Neuronal stem cell (in vitro differentiated cells): ENCODE data around the gene TRIP13.

ENCODE experiments used
- DNase-seq: peaks from one replicate; pipeline ENCODE4 v3.0.0-alpha.2; 2013; ENCODE audit warnings: low spot score
- H2AFZ ChIP-seq: one replicate; pipeline ENCODE4 v1.6.1; 2013; ENCODE audit warnings: mild to moderate bottlenecking, low read length, inconsistent platforms
- H2AK5ac ChIP-seq: 2 replicates; pipeline ENCODE4 v1.6.1; 2013; ENCODE audit warnings: low read depth, mild to moderate bottlenecking, inconsistent platforms, low read length, moderate library complexity, mixed read lengths
- H2BK120ac ChIP-seq: 2 replicates; pipeline ENCODE4 v1.6.1; 2013; ENCODE audit warnings: low read depth, mild to moderate bottlenecking, inconsistent platforms, low read length, moderate library complexity, mixed read lengths
- H2BK12ac ChIP-seq: one replicate; pipeline ENCODE4 v1.6.1; 2013; ENCODE audit warnings: low read length, inconsistent platforms
- H2BK15ac ChIP-seq: 2 replicates; pipeline ENCODE4 v1.6.1; 2013; ENCODE audit warnings: mild to moderate bottlenecking, low read length, inconsistent platforms, mixed read lengths
- H2BK5ac ChIP-seq: one replicate; pipeline ENCODE4 v1.6.1; 2013; ENCODE audit warnings: inconsistent platforms, mild to moderate bottlenecking, low read length, moderate library complexity
- H3K14ac ChIP-seq: one replicate; pipeline ENCODE4 v1.6.1; 2013; ENCODE audit warnings: low read length, inconsistent platforms
- H3K18ac ChIP-seq: 2 replicates; pipeline ENCODE4 v1.6.1; 2013; ENCODE audit warnings: low read length, inconsistent platforms
- H3K23ac ChIP-seq: 2 replicates; pipeline ENCODE4 v1.6.1; 2013; ENCODE audit warnings: low read depth, mild to moderate bottlenecking, mixed read lengths, low read length, inconsistent platforms; ENCODE audit not compliant: poor library complexity
- H3K27ac ChIP-seq: replicated peaks from 3 replicates; pipeline ENCODE4 v1.5.1; 2013; ENCODE audit warnings: low read length, inconsistent platforms
- H3K27me3 ChIP-seq, 3 experiments: 2 replicates each; pipeline ENCODE4 v1.6.1; 2013; ENCODE audit warnings: low read length in 3 of 3, mild to moderate bottlenecking in 2 of 3, inconsistent platforms in 1 of 3, low read depth in 1 of 3, mixed read lengths in 1 of 3, moderate library complexity in 1 of 3; ENCODE audit not compliant: control insufficient read depth in 3 of 3, insufficient read depth in 3 of 3
- H3K36me3 ChIP-seq, 2 donors: replicated peaks in 1 of 2; 2 replicates each; pipeline ENCODE4 v1.6.1; 2013; ENCODE audit warnings: low read length in 2 of 2; ENCODE audit not compliant: control insufficient read depth in 2 of 2, insufficient read depth in 2 of 2
- H3K4ac ChIP-seq: 2 replicates; pipeline ENCODE4 v1.6.1; 2013; ENCODE audit warnings: inconsistent platforms, mild to moderate bottlenecking, low read length, moderate library complexity
- H3K4me1 ChIP-seq, 2 donors: 1 replicate in 1 of 2; 2 replicates in 1 of 2; pipeline ENCODE4 v1.6.1; 2013; ENCODE audit warnings: low read length in 2 of 2, low read depth in 1 of 2; ENCODE audit not compliant: control insufficient read depth in 2 of 2, insufficient read depth in 1 of 2
- H3K4me2 ChIP-seq: one replicate; pipeline ENCODE4 v1.6.1; 2013; ENCODE audit warnings: mild to moderate bottlenecking, low read length, inconsistent platforms; ENCODE audit not compliant: insufficient read depth, poor library complexity, severe bottlenecking
- H3K4me3 ChIP-seq, 2 donors: 2 replicates each; pipeline ENCODE4 v1.5.1; 2013; ENCODE audit warnings: low read length in 2 of 2, mild to moderate bottlenecking in 2 of 2, inconsistent platforms in 1 of 2, moderate library complexity in 1 of 2
- H3K79me1 ChIP-seq: one replicate; pipeline ENCODE4 v1.6.1; 2013; ENCODE audit warnings: low read depth, mild to moderate bottlenecking, inconsistent platforms, low read length, moderate library complexity
- H3K9ac ChIP-seq: one replicate; pipeline ENCODE4 v1.6.1; 2013; ENCODE audit warnings: mild to moderate bottlenecking, low read depth, low read length, inconsistent platforms; ENCODE audit not compliant: poor library complexity
- H3K9me3 ChIP-seq, 2 donors: replicated peaks in 1 of 2; 2 replicates each; pipeline versions ENCODE3 to v1.6.1; 2013; ENCODE audit warnings: low read length in 2 of 2, mild to moderate bottlenecking in 2 of 2, inconsistent platforms in 1 of 2, low read depth in 1 of 2, mixed read lengths in 1 of 2, moderate library complexity in 1 of 2; ENCODE audit not compliant: control insufficient read depth in 2 of 2, insufficient read depth in 1 of 2
- H4K8ac ChIP-seq: one replicate; pipeline ENCODE4 v1.6.1; 2013; ENCODE audit warnings: low read depth, mild to moderate bottlenecking, inconsistent platforms, low read length, moderate library complexity
- H4K91ac ChIP-seq: one replicate; pipeline ENCODE4 v1.6.1; 2013; ENCODE audit warnings: low read length, low read depth, mild to moderate bottlenecking, inconsistent platforms; ENCODE audit not compliant: poor library complexity
- WGBS, 2 donors: extraction: QIAGEN DNeasy Blood & Tissue Kit; methylation state at CpG; one replicate each; pipeline ENCODE4 v1.1.7; 2013; ENCODE audit warnings: missing lambda C conversion rate in 2 of 2, mixed read lengths in 1 of 2; ENCODE audit not compliant: insufficient read length in 2 of 2, insufficient replicate concordance in 1 of 2; ENCODE audit errors: extremely low coverage in 2 of 2; 5-methylcytosine and 5-hydroxymethylcytosine counted together

The TRIP13 gene

GRCh38 chr5:851076-851475, 41.6 kb upstream of the TRIP13 start:
- Histone ChIP-seq H3K14ac (peak overlapping the region; percentile 90), H3K36me3 (no peaks in the 10 kb centered on the region), H3K27ac (no peak overlapping the region), H2AK5ac (peak overlapping the region; percentile 87), H3K9ac (peak overlapping the region; percentile 44), H2BK5ac (peak overlapping the region; percentile 39), H3K4me1 (peaks cover 20 to 23% of the 10 kb centered on the region in 2 donors), H2BK12ac (peak overlapping the region; percentile 73), H4K8ac (no peak overlapping the region), H3K4ac (no peak overlapping the region), H3K9me3 (peaks cover 0 to 1% of the 10 kb centered on the region in 2 donors), H4K91ac (no peak overlapping the region), H3K23ac (peak overlapping the region; percentile 91), H2BK15ac (peak overlapping the region; percentile 78), H3K27me3 (no peaks in the 10 kb centered on the region), H3K79me1 (peaks cover 2% of the 10 kb centered on the region), H2BK120ac (no peak overlapping the region), H3K4me2 (no peak overlapping the region), H3K4me3 (no peak overlapping the region), H3K18ac (peak overlapping the region; percentile 59), H2AFZ (no peak overlapping the region)
- WGBS, 2 donors, result no CpG with 5 or more reads among the region's 19 CpGs
- DNase-seq, result no peak

- H2BK5ac ChIP-seq, result no peak overlapping the region
- H3K4me1 ChIP-seq, result peaks cover 22 to 23% of the 10 kb centered on the region in 2 donors
- no peaks in the 10 kb centered on the region for H3K36me3 ChIP-seq
Observed at GRCh38 chr5:851553-851952, 41.1 kb upstream of the TRIP13 start.

GRCh38 chr5:852018-852417, 40.7 kb upstream of the TRIP13 start:
- Histone ChIP-seq H2AK5ac (no peak overlapping the region), H4K91ac (no peak overlapping the region), H3K4me3 (no peak overlapping the region), H3K9ac (no peak overlapping the region), H3K9me3 (peaks cover 0 to 8% of the 10 kb centered on the region in 2 donors), H4K8ac (no peak overlapping the region), H3K27ac (no peak overlapping the region), H3K27me3 (peaks cover 0 to 2% (median 0%) of the 10 kb centered on the region in 3 experiments), H3K18ac (no peak overlapping the region), H3K23ac (no peak overlapping the region), H3K4me1 (peaks cover 23 to 25% of the 10 kb centered on the region in 2 donors), H2BK5ac (no peak overlapping the region), H2BK12ac (no peak overlapping the region), H3K4me2 (no peak overlapping the region), H2AFZ (no peak overlapping the region), H3K4ac (no peak overlapping the region), H3K79me1 (peaks cover 2% of the 10 kb centered on the region), H2BK15ac (no peak overlapping the region), H2BK120ac (no peak overlapping the region), H3K36me3 (no peaks in the 10 kb centered on the region), H3K14ac (no peak overlapping the region)
- WGBS, 2 donors, result no CpG with 5 or more reads among the region's 5 CpGs
- DNase-seq, result no peak

More at GRCh38 chr5:851553-851952, 41.1 kb upstream of the TRIP13 start:
- H3K4ac ChIP-seq, result no peak overlapping the region
- DNase-seq, result no peak
- H2AFZ ChIP-seq, result no peak overlapping the region
- H3K4me2 ChIP-seq, result no peak overlapping the region
- no peak overlapping the region for H2BK120ac ChIP-seq
- no peaks in the 10 kb centered on the region for H3K27me3 ChIP-seq
- no peak overlapping the region for H3K9ac ChIP-seq
- H3K4me3 ChIP-seq, result no peak overlapping the region
- H2BK15ac ChIP-seq, result no peak overlapping the region
- H3K9me3 ChIP-seq, result peaks cover 0 to 5% of the 10 kb centered on the region in 2 donors
- no peak overlapping the region for H4K91ac ChIP-seq
- H3K14ac ChIP-seq, result no peak overlapping the region
- no CpG with 5 or more reads among the region's 16 CpGs for WGBS, 2 donors
- H3K18ac ChIP-seq, result peak overlapping the region; percentile 57
- H2BK12ac ChIP-seq, result no peak overlapping the region
- H3K27ac ChIP-seq, result no peak overlapping the region
- no peak overlapping the region for H2AK5ac ChIP-seq
- H3K23ac ChIP-seq, result no peak overlapping the region
- no peak overlapping the region for H4K8ac ChIP-seq
- H3K79me1 ChIP-seq, result peaks cover 2% of the 10 kb centered on the region

GRCh38 chr5:852431-853401, 40.0 kb upstream of the TRIP13 start:
- Histone ChIP-seq H4K91ac (no peak overlapping the region), H2BK15ac (no peak overlapping the region), H2BK5ac (no peak overlapping the region), H3K9me3 (peaks cover 0 to 8% of the 10 kb centered on the region in 2 donors), H2AFZ (no peak overlapping the region), H3K4me2 (no peak overlapping the region), H3K4ac (no peak overlapping the region), H3K4me1 (peaks cover 23 to 25% of the 10 kb centered on the region in 2 donors), H4K8ac (no peak overlapping the region), H2BK120ac (no peak overlapping the region), H3K4me3 (no peak overlapping the region), H3K9ac (no peak overlapping the region), H2AK5ac (no peak overlapping the region), H3K79me1 (peaks cover 2% of the 10 kb centered on the region), H3K23ac (peak overlapping the region; percentile 17), H3K36me3 (no peaks in the 10 kb centered on the region), H3K27me3 (peaks cover 0 to 2% (median 0%) of the 10 kb centered on the region in 3 experiments), H3K27ac (no peak overlapping the region), H3K14ac (peak overlapping the region; percentile 97), H2BK12ac (peak overlapping the region; percentile 84), H3K18ac (peak overlapping the region; percentile 11)
- WGBS, 2 donors, result no CpG with 5 or more reads among the region's 55 CpGs
- no peak for DNase-seq
